K562 (cell line): ENCODE results near the gene PRELID2. TPM values are rescaled to one million over a fixed set of nuclear protein-coding genes. Genes with fewer than 3 reads are reported as not detected.

Experiments
- FOSL1 ChIP-seq: fragments of 200-800 bp; sonication (Bioruptor generic); conservative IDR thresholded peaks from 2 replicates; pipeline ENCODE4 v1.6.1; 2016; ENCODE audit warnings: missing genetic modification characterization, missing compliant biosample characterization
- HES1 ChIP-seq: fragments of 450-650 bp; IDR thresholded peaks from 2 replicates; pipeline ENCODE4 v1.6.1; 2016; ENCODE audit warnings: low read depth, mild to moderate bottlenecking, moderate library complexity
- JUN ChIP-seq, 2 experiments: sonication (generic) in 1 of 2; formaldehyde crosslinking in 1 of 2; IDR thresholded peaks; 2 replicates each; pipeline versions ENCODE4 v1.6.1 to v1.8.0; 2012 to 2022; ENCODE audit warnings: borderline replicate concordance in 2 of 2, mild to moderate bottlenecking in 2 of 2, improper control_type of control experiment in 1 of 2, low read depth in 1 of 2, low read length in 1 of 2, missing genetic modification reagents in 1 of 2
- JUND ChIP-seq, 2 experiments: IDR thresholded peaks; 2 replicates in 1 of 2; 3 replicates in 1 of 2; pipeline ENCODE4 v1.6.1; 2011; ENCODE audit warnings: borderline replicate concordance in 2 of 2, low read depth in 2 of 2, low read length in 2 of 2, improper control_type of control experiment in 1 of 2, missing biosample characterization in 1 of 2, missing genetic modification characterization in 1 of 2, missing genetic modification reagents in 1 of 2
- KLF16 ChIP-seq: IDR thresholded peaks from 2 replicates; pipeline ENCODE4 v1.6.1; 2016; ENCODE audit warnings: antibody characterized with exemption
- MEIS2 ChIP-seq: fragments of 450-650 bp; IDR thresholded peaks from 2 replicates; pipeline ENCODE4 v1.6.1; 2014; ENCODE audit warnings: mild to moderate bottlenecking; ENCODE audit not compliant: partially characterized antibody
- PKNOX1 ChIP-seq: fragments of 450-650 bp; IDR thresholded peaks from 2 replicates; pipeline ENCODE4 v1.6.1; 2016
- SMARCE1 ChIP-seq: fragments of 450-650 bp; IDR thresholded peaks from 2 replicates; pipeline ENCODE4 v1.7.1; 2016; ENCODE audit warnings: mild to moderate bottlenecking
- SREBF1 ChIP-seq: fragments of 150-350 bp; IDR thresholded peaks from 2 replicates; pipeline ENCODE4 v1.6.1; 2014; ENCODE audit warnings: antibody characterized with exemption, low read depth, low read length, borderline replicate concordance
- polyA plus RNA-seq, 8 experiments: library from polyadenylated mRNA; depleted of rRNA in 4 of 8; stranded (reverse) in 5 of 8; unstranded in 3 of 8; fragments of >200 nt; fragmentation: Nextera tagmentation in 2 of 8; fragmentation: Illumina TruSeq in 1 of 8; extraction: Ambion mirVana in 2 of 8; extraction: Trizol in 1 of 8; gene quantifications; 2 replicates each; pipeline versions ENCODE4 v1.2.1 to v1.2.3, GENCODE V29; 2011 to 2014; ENCODE audit warnings: inconsistent platforms in 1 of 8, missing spikeins in 1 of 8
- total RNA-seq, 7 experiments: library from RNA; depleted of rRNA in 6 of 7; stranded (reverse); fragments of >200 nt in 6 of 7; fragmentation: Illumina TruSeq in 2 of 7; extraction: Trizol in 2 of 7; gene quantifications; 2 replicates each; pipeline versions ENCODE4 v1.2.1 to v1.2.3, GENCODE V29; 2011 to 2021; ENCODE audit warnings: low replicate concordance in 1 of 7
- TF ChIP-seq, protein P1 (sequence below): fragments of 450-650 bp; IDR thresholded peaks from 2 replicates; pipeline ENCODE4 v1.6.1; 2018; ENCODE audit not compliant: partially characterized antibody

Gene PRELID2
- total and polyA plus RNA-seq, 9 of the 15 experiments (the other 6 are each of a cell fraction or from before 2014, with no cell fraction given) = 6.4 to 68.2 (median 28.8) TPM

GRCh38 chr5:145848854-145849253 is 13.7 kb upstream of the PRELID2 start (continued):
- TF ChIP-seq, protein P1, sequence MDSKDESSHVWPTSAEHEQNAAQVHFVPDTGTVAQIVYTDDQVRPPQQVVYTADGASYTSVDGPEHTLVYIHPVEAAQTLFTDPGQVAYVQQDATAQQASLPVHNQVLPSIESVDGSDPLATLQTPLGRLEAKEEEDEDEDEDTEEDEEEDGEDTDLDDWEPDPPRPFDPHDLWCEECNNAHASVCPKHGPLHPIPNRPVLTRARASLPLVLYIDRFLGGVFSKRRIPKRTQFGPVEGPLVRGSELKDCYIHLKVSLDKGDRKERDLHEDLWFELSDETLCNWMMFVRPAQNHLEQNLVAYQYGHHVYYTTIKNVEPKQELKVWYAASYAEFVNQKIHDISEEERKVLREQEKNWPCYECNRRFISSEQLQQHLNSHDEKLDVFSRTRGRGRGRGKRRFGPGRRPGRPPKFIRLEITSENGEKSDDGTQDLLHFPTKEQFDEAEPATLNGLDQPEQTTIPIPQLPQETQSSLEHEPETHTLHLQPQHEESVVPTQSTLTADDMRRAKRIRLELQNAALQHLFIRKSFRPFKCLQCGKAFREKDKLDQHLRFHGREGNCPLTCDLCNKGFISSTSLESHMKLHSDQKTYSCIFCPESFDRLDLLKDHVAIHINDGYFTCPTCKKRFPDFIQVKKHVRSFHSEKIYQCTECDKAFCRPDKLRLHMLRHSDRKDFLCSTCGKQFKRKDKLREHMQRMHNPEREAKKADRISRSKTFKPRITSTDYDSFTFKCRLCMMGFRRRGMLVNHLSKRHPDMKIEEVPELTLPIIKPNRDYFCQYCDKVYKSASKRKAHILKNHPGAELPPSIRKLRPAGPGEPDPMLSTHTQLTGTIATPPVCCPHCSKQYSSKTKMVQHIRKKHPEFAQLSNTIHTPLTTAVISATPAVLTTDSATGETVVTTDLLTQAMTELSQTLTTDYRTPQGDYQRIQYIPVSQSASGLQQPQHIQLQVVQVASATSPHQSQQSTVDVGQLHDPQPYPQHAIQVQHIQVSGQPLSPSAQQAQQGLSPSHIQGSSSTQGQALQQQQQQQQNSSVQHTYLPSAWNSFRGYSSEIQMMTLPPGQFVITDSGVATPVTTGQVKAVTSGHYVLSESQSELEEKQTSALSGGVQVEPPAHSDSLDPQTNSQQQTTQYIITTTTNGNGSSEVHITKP = peak; percentile 20
- no peak for TF ChIP-seq PKNOX1
- TF ChIP-seq KLF16 = no peak
- TF ChIP-seq JUN (IDR thresholded peaks at IDR 0.05; ENCODE audit: borderline replicate concordance, low read depth, low read length) = 0 out of 2 replicates have a peak, but pooled peaks have one; percentile 36
- TF ChIP-seq JUN (CRISPR knock-in tag; IDR thresholded peaks at IDR 0.05; ENCODE audit: borderline replicate concordance) = no peak
- TF ChIP-seq SREBF1 = no peak
- TF ChIP-seq SMARCE1 = 0 out of 2 replicates have a peak, but pooled peaks have one; percentile 10
- peak; percentile 30 for TF ChIP-seq MEIS2
- peak; percentile 56; the same call in 1 of the 2 replicates for TF ChIP-seq JUND (IDR thresholded peaks at IDR 0.05; ENCODE audit: borderline replicate concordance, low read depth, low read length)
- no peak for TF ChIP-seq JUND (tag; IDR thresholded peaks at IDR 0.05; ENCODE audit: borderline replicate concordance, low read depth, low read length)
- TF ChIP-seq HES1 = no peak
- peak; percentile 86 for TF ChIP-seq FOSL1 (tag)
